Natural killer cell (primary cell): Measurements from ENCODE around the gene CPNE8. TPM values are rescaled to one million over a fixed set of nuclear protein-coding genes. Genes with fewer than 3 reads are reported as not detected.

ENCODE experiments used
- ATAC-seq, 3 donors: fragments of 150-1000 bp in 2 of 3; fragments of 200-7000 bp in 1 of 3; cut with Tn5 transposase; 1 replicate in 1 of 3; 2 replicates in 2 of 3; pipeline ENCODE4 v1.10.0; 2021; ENCODE audit warnings: mild to moderate bottlenecking in 2 of 3, moderate library complexity in 2 of 3
- DNase-seq, 2 donors: peaks; one replicate each; pipeline versions ENCODE4 v3.0.0 to v3.0.0-alpha.2; 2013 to 2021; ENCODE audit warnings: mixed read lengths in 1 of 2
- H3K27ac ChIP-seq: one replicate; pipeline ENCODE4 v1.5.1; 2013; ENCODE audit warnings: mild to moderate bottlenecking, low read length
- H3K27me3 ChIP-seq: one replicate; pipeline ENCODE4 v1.6.1; 2013; ENCODE audit warnings: low read length; ENCODE audit not compliant: control insufficient read depth, insufficient read depth
- H3K36me3 ChIP-seq: one replicate; pipeline ENCODE4 v1.6.1; 2013; ENCODE audit warnings: low read length; ENCODE audit not compliant: control insufficient read depth, insufficient read depth
- H3K4me1 ChIP-seq: one replicate; pipeline ENCODE4 v1.6.1; 2013; ENCODE audit warnings: low read length; ENCODE audit not compliant: control insufficient read depth, insufficient read depth
- H3K4me3 ChIP-seq: one replicate; pipeline ENCODE4 v1.5.1; 2013; ENCODE audit warnings: low read length
- H3K9me3 ChIP-seq: one replicate; pipeline ENCODE4 v1.6.1; 2013; ENCODE audit warnings: low read length; ENCODE audit not compliant: control insufficient read depth, insufficient read depth
- H3K27ac Mint-ChIP-seq, 2 donors: one replicate each; pipeline ENCODE4 v1.8.0; 2022; ENCODE audit warnings: mild to moderate bottlenecking in 2 of 2, mixed read lengths in 2 of 2, moderate library complexity in 1 of 2
- H3K27me3 Mint-ChIP-seq, 2 donors: one replicate each; pipeline ENCODE4 v1.8.0; 2022; ENCODE audit warnings: low read depth in 2 of 2, mixed read lengths in 2 of 2
- H3K36me3 Mint-ChIP-seq: one replicate; pipeline ENCODE4 v1.8.0; 2022; ENCODE audit warnings: mixed read lengths
- H3K4me1 Mint-ChIP-seq, 2 donors: one replicate each; pipeline ENCODE4 v1.8.0; 2022; ENCODE audit warnings: mixed read lengths in 2 of 2
- H3K4me3 Mint-ChIP-seq: one replicate; pipeline ENCODE4 v1.8.0; 2022; ENCODE audit warnings: mild to moderate bottlenecking, moderate library complexity, mixed read lengths
- H3K9me3 Mint-ChIP-seq, 2 donors: one replicate each; pipeline ENCODE4 v1.8.0; 2022; ENCODE audit warnings: mixed read lengths in 2 of 2
- CTCF ChIP-seq: fragments of 200-600 bp; IDR thresholded peaks from one replicate; pipeline ENCODE4 v1.8.0; 2022; ENCODE audit warnings: antibody characterized with exemption
- WGBS: methylation state at CpG from one replicate; pipeline ENCODE4 v1.1.7; 2013; ENCODE audit warnings: missing lambda C conversion rate; ENCODE audit not compliant: insufficient coverage; 5-methylcytosine and 5-hydroxymethylcytosine counted together
- intact Hi-C: fragments of 100-400 bp; cut with micrococcal nuclease; formaldehyde crosslinking; loops from one replicate; pipeline ENCODE4 v1.14.2; 2022
- total RNA-seq, 4 donors: library from RNA; stranded (reverse); fragments of 120-200 nt in 1 of 4; gene quantifications; one replicate each; pipeline versions ENCODE4 v1.2.3 to v1.2.4, GENCODE V29; 2013 to 2022

Gene CPNE8
- total RNA-seq, 3 donors from 2014 or later (not counting 1 experiment from before 2014, with no cell fraction given), result 6.1 to 8.1 (median 7.9) TPM

DNA sequence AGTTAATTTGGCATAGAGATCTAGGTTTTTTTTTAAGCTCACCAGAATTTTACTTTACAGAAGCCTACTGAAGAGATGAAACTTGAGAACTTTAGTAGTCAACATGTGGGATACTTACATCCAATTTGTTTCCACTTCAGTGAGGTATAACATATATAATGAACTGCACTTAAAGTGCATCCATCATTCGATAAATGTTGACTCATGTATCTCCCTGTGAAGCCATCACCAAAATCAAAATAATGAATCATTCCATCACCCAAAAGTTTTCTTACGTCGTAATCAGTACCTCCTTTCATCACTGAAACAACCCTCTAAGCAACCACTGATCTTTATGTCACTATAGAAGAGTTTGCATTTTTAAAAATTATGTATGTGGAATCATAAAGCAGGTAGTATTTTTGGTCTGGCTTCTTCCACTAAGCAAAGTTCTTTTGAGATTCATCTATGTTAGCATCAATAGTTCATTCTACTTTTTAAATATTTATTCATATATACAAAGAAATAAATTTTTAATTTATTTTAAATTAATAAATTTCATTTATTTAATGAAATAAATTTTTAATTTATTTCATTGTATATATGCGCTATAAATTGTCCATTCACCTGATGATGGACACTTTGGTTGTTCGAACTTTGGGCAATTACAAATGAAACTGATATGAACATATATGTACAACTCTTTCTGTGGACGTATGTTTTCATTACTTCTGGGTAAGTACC is 2.0 kb upstream of the CPNE8 start:
- no peaks in the 10 kb centered on the region for H3K27me3 ChIP-seq
- H3K4me3 Mint-ChIP-seq, result peak overlapping the region; percentile 96
- WGBS, result 87% methylated on average over 4 of the region's 6 CpGs
- H3K9me3 ChIP-seq, result no peaks in the 10 kb centered on the region
- peaks cover 13 to 21% of the 10 kb centered on the region in 2 donors for H3K27me3 Mint-ChIP-seq
- intact Hi-C loops, result no loop called here
- no peak for ATAC-seq
- peak overlapping the region; percentile 73 for H3K4me3 ChIP-seq
- H3K36me3 Mint-ChIP-seq, result no peaks in the 10 kb centered on the region
- H3K4me1 Mint-ChIP-seq, result peaks cover 34 to 36% of the 10 kb centered on the region in 2 donors
- no peak for TF ChIP-seq CTCF
- no peak overlapping the region for H3K27ac ChIP-seq
- H3K36me3 ChIP-seq, result no peaks in the 10 kb centered on the region
- peak overlapping the region; percentile 68 to 84 for H3K27ac Mint-ChIP-seq
- H3K9me3 Mint-ChIP-seq, result no peaks in the 10 kb centered on the region
- peaks cover 23% of the 10 kb centered on the region for H3K4me1 ChIP-seq
- no peak for DNase-seq

DNA sequence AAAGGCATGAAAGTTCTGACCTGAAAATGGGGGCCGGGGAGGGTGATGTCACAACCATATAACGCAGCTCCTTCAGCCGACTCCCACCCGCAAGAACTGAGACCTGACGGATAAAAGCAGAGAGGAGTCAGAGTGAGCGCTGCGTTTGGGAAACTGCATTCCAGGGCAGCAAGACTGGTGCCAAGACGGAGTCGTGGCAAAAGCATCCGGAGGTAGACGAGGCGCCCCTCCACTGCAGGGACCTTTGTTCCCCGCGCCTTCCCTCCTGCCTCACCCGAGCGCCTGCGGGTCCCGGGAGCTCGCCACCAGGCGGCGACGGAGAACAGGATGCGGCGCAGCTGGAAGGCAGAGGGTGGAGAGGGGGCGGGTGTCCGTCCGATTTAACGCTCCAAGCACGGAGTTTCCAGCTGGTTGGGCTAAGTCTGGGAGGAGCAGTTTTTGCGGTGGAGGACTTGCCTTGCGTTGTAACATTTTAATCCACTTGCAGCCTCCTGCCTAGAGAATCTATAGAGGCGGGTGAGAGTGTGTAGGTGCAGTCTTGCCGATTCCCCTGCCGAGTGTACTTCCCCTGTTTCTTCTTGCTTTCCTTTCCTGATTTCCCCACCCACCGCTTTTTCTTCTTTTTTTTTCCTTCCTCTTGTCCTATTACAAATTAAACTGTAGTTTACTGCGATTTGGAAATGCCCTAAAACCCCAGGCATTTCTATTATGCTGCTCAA is 1.2 kb upstream of the CPNE8 start:
- no peaks in the 10 kb centered on the region for H3K36me3 Mint-ChIP-seq
- H3K27me3 ChIP-seq, result no peaks in the 10 kb centered on the region
- peaks cover 23% of the 10 kb centered on the region for H3K4me1 ChIP-seq
- peak overlapping the region; percentile 73 for H3K4me3 ChIP-seq
- H3K9me3 Mint-ChIP-seq, result no peaks in the 10 kb centered on the region
- ATAC-seq (peak; percentile 71 to 75 (median 71)), DNase-seq (peak; percentile 62 to 77)
- peak overlapping the region; percentile 96 for H3K4me3 Mint-ChIP-seq
- intact Hi-C loops, result no loop called here
- TF ChIP-seq CTCF, result peak; percentile 64
- H3K27me3 Mint-ChIP-seq, result peaks cover 10 to 16% of the 10 kb centered on the region in 2 donors
- peaks cover 40% of the 10 kb centered on the region in 2 donors for H3K4me1 Mint-ChIP-seq
- no peak overlapping the region for H3K27ac ChIP-seq
- WGBS, result under 1% methylated on average over 35 of the region's 36 CpGs
- no peaks in the 10 kb centered on the region for H3K36me3 ChIP-seq
- no peaks in the 10 kb centered on the region for H3K9me3 ChIP-seq
- H3K27ac Mint-ChIP-seq, result peak overlapping the region; percentile 68 to 84

DNA sequence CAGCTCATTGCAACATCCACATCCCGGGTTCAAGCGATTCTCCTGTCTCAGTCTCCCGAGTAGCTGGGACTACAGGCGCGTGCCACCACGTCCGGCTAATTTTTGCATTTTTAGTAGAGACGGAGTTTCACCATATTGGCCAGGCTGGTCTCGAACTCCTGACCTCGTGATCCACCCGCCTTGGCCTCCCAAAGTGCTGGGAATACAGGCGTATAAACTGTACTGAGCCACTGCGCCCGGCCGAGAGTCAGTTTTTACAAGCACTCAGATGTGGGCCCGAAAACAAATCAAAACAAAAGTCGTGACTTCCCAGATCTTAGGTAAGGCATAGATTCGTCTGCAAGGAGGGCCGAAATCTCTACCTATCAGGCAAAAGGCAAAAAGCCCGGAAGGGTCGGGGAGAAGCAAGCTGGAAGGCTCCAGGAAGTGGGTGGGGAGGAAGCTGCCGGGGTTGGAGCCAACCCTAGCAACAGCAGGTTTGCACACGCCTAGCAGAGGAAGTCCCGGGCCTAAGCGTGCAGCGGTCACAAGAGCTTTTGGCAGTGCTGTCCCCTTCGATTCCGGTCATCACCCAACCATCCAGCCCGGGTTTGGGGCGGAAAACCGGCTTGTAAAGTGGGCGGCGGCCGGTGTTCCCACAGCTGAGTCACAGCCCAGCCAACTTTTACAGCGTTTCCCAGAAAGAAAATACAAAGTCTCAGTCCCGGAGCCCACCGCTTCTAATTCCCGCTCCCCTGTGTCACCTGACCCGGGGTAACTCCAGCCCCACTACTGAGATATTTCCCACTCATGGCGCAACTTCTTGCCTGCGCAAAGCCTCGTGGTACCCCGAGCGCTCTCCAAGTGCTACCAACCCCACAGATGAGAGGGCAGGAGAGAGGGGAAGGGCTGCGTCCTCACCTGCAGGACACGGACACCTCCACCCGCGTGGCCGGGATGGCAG is 583 bp downstream of the CPNE8 start:
- H3K27ac Mint-ChIP-seq, result peak overlapping the region; percentile 78 to 84
- H3K27ac ChIP-seq, result peak overlapping the region; percentile 62
- peaks cover 8 to 10% of the 10 kb centered on the region in 2 donors for H3K27me3 Mint-ChIP-seq
- peaks cover 23% of the 10 kb centered on the region for H3K4me1 ChIP-seq
- H3K4me3 Mint-ChIP-seq, result peak overlapping the region; percentile 96
- peaks cover 40 to 45% of the 10 kb centered on the region in 2 donors for H3K4me1 Mint-ChIP-seq
- ATAC-seq (peak; percentile 57 to 79 (median 64)), DNase-seq (peak; percentile 33 to 70)
- H3K9me3 ChIP-seq, result no peaks in the 10 kb centered on the region
- TF ChIP-seq CTCF, result no peak
- intact Hi-C loops, result no loop called here
- H3K36me3 Mint-ChIP-seq, result no peaks in the 10 kb centered on the region
- 17% methylated on average over 49 of the region's 49 CpGs for WGBS
- no peaks in the 10 kb centered on the region for H3K36me3 ChIP-seq
- H3K4me3 ChIP-seq, result peak overlapping the region; percentile 73
- H3K27me3 ChIP-seq, result no peaks in the 10 kb centered on the region
- no peaks in the 10 kb centered on the region for H3K9me3 Mint-ChIP-seq
